A549 (cell line): ENCODE data around the gene TSEN54. TPM values are rescaled to one million over a fixed set of nuclear protein-coding genes. Genes with fewer than 3 reads are reported as not detected.
"Not testable (repeated sequence)": the region's sequence is repeated elsewhere in the genome, so short reads cannot be mapped to it uniquely, and the experiment has no call there.

Source experiments
- ATAC-seq, 2 experiments: fragments of 200-7000 bp in 1 of 2; fragments of >200 bp in 1 of 2; cut with Nextera tagmentation in 1 of 2; cut with Tn5 transposase in 1 of 2; 3 replicates each; pipeline versions ENCODE4 v1.8.0 to v1.9.1; 2018 to 2020; ENCODE audit warnings: mild to moderate bottlenecking in 1 of 2, moderate library complexity in 1 of 2
- CTCF ChIA-PET: fragments of 300-600 bp; sonication (Branson Sonifier 250); formaldehyde crosslinking; extraction: SDS; loops from one replicate; lab custom pipeline; 2021; ENCODE audit warnings: antibody characterized with exemption, inconsistent platforms; lab: Yijun Ruan, JAX
- POLR2A ChIA-PET: fragments of 350-600 bp; formaldehyde crosslinking; extraction: SDS; loops from one replicate; lab custom pipeline; 2021; ENCODE audit warnings: antibody characterized with exemption, inconsistent platforms; lab: Yijun Ruan, JAX
- DNase-seq, 2 experiments: peaks; one replicate each; pipeline versions ENCODE4 v3.0.0 to v3.0.0-alpha.2; 2011 to 2016; ENCODE audit warnings: low read depth in 1 of 2, low spot score in 1 of 2
- FAIRE-seq: peaks from 2 replicates; lab custom pipeline; 2011; peaks lifted over from hg19 to GRCh38; lab: Jason Lieb, UNC
- H3K27ac ChIP-seq, 2 experiments: fragments of >200 bp; sonication (Bioruptor Twin); formaldehyde crosslinking; 3 replicates each; pipeline ENCODE4 v1.5.1; 2016 to 2017
- H3K4me1 ChIP-seq: fragments of >200 bp; sonication (Bioruptor Twin); formaldehyde crosslinking; 3 replicates; pipeline ENCODE4 v1.6.1; 2016
- H3K4me2 ChIP-seq: fragments of >200 bp; sonication (Bioruptor Twin); formaldehyde crosslinking; 3 replicates; pipeline ENCODE4 v1.6.1; 2016
- H3K4me3 ChIP-seq: fragments of >200 bp; sonication (Bioruptor Twin); formaldehyde crosslinking; 3 replicates; pipeline ENCODE4 v1.5.1; 2016
- H3K9me3 ChIP-seq: fragments of >200 bp; sonication (Bioruptor Twin); formaldehyde crosslinking; 3 replicates; pipeline ENCODE4 v1.6.1; 2016
- CHD2 ChIP-seq: fragments of 150-350 bp; IDR thresholded peaks from 2 replicates; pipeline ENCODE4 v1.6.1; 2014; ENCODE audit warnings: low read length; ENCODE audit not compliant: partially characterized antibody
- EP300 ChIP-seq, 2 experiments: fragments of >200 bp; sonication (Bioruptor Twin); formaldehyde crosslinking; IDR thresholded peaks; 2 replicates in 1 of 2; 3 replicates in 1 of 2; pipeline ENCODE4 v1.6.1; 2016 to 2017
- ESRRA ChIP-seq: fragments of 150-350 bp; IDR thresholded peaks from 2 replicates; pipeline ENCODE4 v1.6.1; 2014; ENCODE audit warnings: mild to moderate bottlenecking, low read length, borderline replicate concordance
- FOSB ChIP-seq: fragments of 250-450 bp; sonication (Bioruptor Pico); IDR thresholded peaks from 2 replicates; pipeline ENCODE4 v1.5.0; 2020; ENCODE audit warnings: mild to moderate bottlenecking, moderate library complexity
- FOSL2 ChIP-seq, 2 experiments: fragments of 450-650 bp in 1 of 2; fragments of >200 bp in 1 of 2; sonication (Bioruptor Twin) in 1 of 2; formaldehyde crosslinking; IDR thresholded peaks; 2 replicates each; pipeline versions ENCODE4 v1.5.0 to v1.6.1; 2016 to 2020; ENCODE audit warnings: mild to moderate bottlenecking in 1 of 2, moderate library complexity in 1 of 2
- FOXS1 ChIP-seq: fragments of 250-450 bp; sonication (Bioruptor Pico); IDR thresholded peaks from 2 replicates; pipeline ENCODE4 v1.5.0; 2020; ENCODE audit warnings: mild to moderate bottlenecking, moderate library complexity
- HOXA7 ChIP-seq: fragments of 250-450 bp; sonication (Bioruptor Pico); IDR thresholded peaks from 2 replicates; pipeline ENCODE4 v1.5.0; 2020; ENCODE audit warnings: mild to moderate bottlenecking, moderate library complexity
- JUN ChIP-seq, 2 experiments: fragments of >200 bp; sonication (Bioruptor Twin); formaldehyde crosslinking; IDR thresholded peaks; 2 replicates in 1 of 2; 3 replicates in 1 of 2; pipeline ENCODE4 v1.6.1; 2016 to 2017
- KDM5A ChIP-seq: fragments of 200-600 bp; sonication (generic); IDR thresholded peaks from 2 replicates; pipeline ENCODE4 v1.6.1; 2016; ENCODE audit warnings: antibody characterized with exemption, mild to moderate bottlenecking
- MAX ChIP-seq: IDR thresholded peaks from 2 replicates; pipeline ENCODE4 v1.6.1; 2012
- MYC ChIP-seq: IDR thresholded peaks from 2 replicates; pipeline ENCODE4 v1.6.1; 2012; ENCODE audit warnings: mild to moderate bottlenecking, inconsistent platforms, low read length, improper control_type of control experiment, borderline replicate concordance
- NPAS2 ChIP-seq: fragments of 250-450 bp; sonication (Bioruptor Pico); IDR thresholded peaks from 2 replicates; pipeline ENCODE4 v1.8.0; 2022; ENCODE audit warnings: mild to moderate bottlenecking, moderate library complexity, borderline replicate concordance
- PHF8 ChIP-seq: fragments of 200-600 bp; sonication (generic); IDR thresholded peaks from 2 replicates; pipeline ENCODE4 v1.6.1; 2016; ENCODE audit warnings: low read depth, mild to moderate bottlenecking, antibody characterized with exemption, moderate library complexity, borderline replicate concordance
- POLR2A ChIP-seq: IDR thresholded peaks from 2 replicates; pipeline ENCODE4 v1.6.1; 2012; ENCODE audit warnings: mild to moderate bottlenecking, low read length
- POLR2AphosphoS2 ChIP-seq: conservative IDR thresholded peaks from 2 replicates; pipeline ENCODE4 v1.6.1; 2012; ENCODE audit warnings: low read length, improper control_type of control experiment, inconsistent platforms
- RARB ChIP-seq: fragments of 250-450 bp; sonication (Bioruptor Pico); IDR thresholded peaks from 2 replicates; pipeline ENCODE4 v1.8.0; 2021; ENCODE audit warnings: mild to moderate bottlenecking, moderate library complexity
- RCOR1 ChIP-seq: fragments of 150-350 bp; IDR thresholded peaks from 2 replicates; pipeline ENCODE4 v1.6.1; 2014; ENCODE audit warnings: antibody characterized with exemption, low read length, low read depth
- REST ChIP-seq: fragments of 200-600 bp; sonication (generic); IDR thresholded peaks from 2 replicates; pipeline ENCODE4 v1.6.1; 2016; ENCODE audit warnings: antibody characterized with exemption, mild to moderate bottlenecking, moderate library complexity
- RFX5 ChIP-seq: fragments of 450-650 bp; IDR thresholded peaks from 2 replicates; pipeline ENCODE4 v1.7.1; 2014; ENCODE audit warnings: antibody characterized with exemption, mild to moderate bottlenecking, moderate library complexity
- RNF2 ChIP-seq: fragments of 200-600 bp; sonication (generic); IDR thresholded peaks from 2 replicates; pipeline ENCODE4 v1.6.1; 2016; ENCODE audit warnings: low read depth, mild to moderate bottlenecking, antibody characterized with exemption, moderate library complexity, borderline replicate concordance
- TP53 ChIP-seq: fragments of 250-450 bp; sonication (Bioruptor Pico); IDR thresholded peaks from 2 replicates; pipeline ENCODE4 v1.5.0; 2021; ENCODE audit warnings: mild to moderate bottlenecking, moderate library complexity
- ZFP36 ChIP-seq: fragments of 450-650 bp; IDR thresholded peaks from 2 replicates; pipeline ENCODE4 v1.6.1; 2014; ENCODE audit warnings: borderline replicate concordance; ENCODE audit not compliant: partially characterized antibody
- ZNF302 ChIP-seq: fragments of 250-450 bp; sonication (Bioruptor Pico); IDR thresholded peaks from 2 replicates; pipeline ENCODE4 v1.9.0; 2021; ENCODE audit warnings: inconsistent platforms, mild to moderate bottlenecking, moderate library complexity
- WGBS: methylation state at CpG from one replicate; pipeline ENCODE4 v1.1.6; 2017; ENCODE audit errors: missing lambda C conversion rate; 5-methylcytosine and 5-hydroxymethylcytosine counted together
- polyA plus RNA-seq, 4 experiments: library from polyadenylated mRNA; depleted of rRNA in 3 of 4; stranded (reverse); fragments of >200 nt; fragmentation: RNase III in 1 of 4; extraction: RNeasy Plus Mini Kit Qiagen cat#74134 plus additional on column Dnase treatment in 1 of 4; gene quantifications; 2 replicates in 3 of 4; 3 replicates in 1 of 4; pipeline ENCODE4 v1.2.3, GENCODE V29; 2011 to 2017
- TF ChIP-seq, protein P1 (sequence below): fragments of >200 bp; sonication (Bioruptor Twin); formaldehyde crosslinking; IDR thresholded peaks from 3 replicates; pipeline ENCODE4 v1.5.1; 2016
- TF ChIP-seq, protein P2 (sequence below): fragments of 250-450 bp; sonication (Bioruptor Pico); IDR thresholded peaks from 2 replicates; pipeline ENCODE4 v1.5.0; 2020; ENCODE audit warnings: low read depth, mild to moderate bottlenecking, moderate library complexity
- TF ChIP-seq, protein P3 (sequence below): fragments of 450-650 bp; IDR thresholded peaks from 2 replicates; pipeline ENCODE4 v1.6.1; 2014; ENCODE audit warnings: antibody characterized with exemption

The TSEN54 gene
- polyA plus RNA-seq, 2 of the 4 experiments (the other 2 are of a cell fraction) = 24.8 to 38.4 TPM

DNA sequence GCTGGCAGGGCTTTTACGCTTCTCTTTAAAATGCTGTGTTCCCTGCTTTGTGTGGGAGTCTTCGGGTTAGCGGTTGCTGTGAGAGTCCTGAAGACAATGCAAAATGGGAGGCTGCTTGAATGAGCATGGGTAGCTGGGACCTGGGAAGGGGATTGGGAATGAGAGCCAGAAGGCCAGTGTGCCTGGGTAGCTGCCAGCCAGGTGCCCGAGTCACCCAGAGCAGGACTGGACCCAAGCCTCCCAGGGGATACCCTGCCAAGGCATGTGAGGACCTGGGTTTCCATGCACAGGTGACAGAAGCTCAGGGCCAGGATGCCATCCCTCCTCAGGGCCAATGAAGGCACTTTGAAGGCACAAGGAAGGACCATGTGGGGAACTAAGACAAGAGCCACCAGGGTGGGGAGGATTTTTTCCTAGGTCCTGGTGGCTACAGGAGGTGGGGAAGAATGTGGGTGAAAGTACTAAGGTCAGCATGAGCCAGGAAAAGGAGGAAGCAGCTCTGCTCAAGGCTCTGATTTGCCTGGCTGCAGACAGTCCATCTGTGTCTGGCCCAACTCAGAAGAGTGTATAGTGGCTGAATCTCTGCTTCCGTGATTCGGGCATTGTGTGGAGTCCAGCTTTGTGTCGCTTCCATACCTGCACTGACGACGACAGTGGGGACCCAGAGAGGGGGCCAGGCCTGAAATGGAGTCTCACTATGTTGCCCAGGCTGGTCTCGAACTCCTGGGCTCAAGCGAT, 39.4 kb upstream of the TSEN54 start:
- POLR2A ChIA-PET = no interaction called here
- H3K9me3 ChIP-seq = no peaks in the 10 kb centered on the region
- ATAC-seq = no peak
- no peak for TF ChIP-seq RNF2
- no peak for TF ChIP-seq CHD2
- no peak for TF ChIP-seq POLR2A
- TF ChIP-seq, protein P1, sequence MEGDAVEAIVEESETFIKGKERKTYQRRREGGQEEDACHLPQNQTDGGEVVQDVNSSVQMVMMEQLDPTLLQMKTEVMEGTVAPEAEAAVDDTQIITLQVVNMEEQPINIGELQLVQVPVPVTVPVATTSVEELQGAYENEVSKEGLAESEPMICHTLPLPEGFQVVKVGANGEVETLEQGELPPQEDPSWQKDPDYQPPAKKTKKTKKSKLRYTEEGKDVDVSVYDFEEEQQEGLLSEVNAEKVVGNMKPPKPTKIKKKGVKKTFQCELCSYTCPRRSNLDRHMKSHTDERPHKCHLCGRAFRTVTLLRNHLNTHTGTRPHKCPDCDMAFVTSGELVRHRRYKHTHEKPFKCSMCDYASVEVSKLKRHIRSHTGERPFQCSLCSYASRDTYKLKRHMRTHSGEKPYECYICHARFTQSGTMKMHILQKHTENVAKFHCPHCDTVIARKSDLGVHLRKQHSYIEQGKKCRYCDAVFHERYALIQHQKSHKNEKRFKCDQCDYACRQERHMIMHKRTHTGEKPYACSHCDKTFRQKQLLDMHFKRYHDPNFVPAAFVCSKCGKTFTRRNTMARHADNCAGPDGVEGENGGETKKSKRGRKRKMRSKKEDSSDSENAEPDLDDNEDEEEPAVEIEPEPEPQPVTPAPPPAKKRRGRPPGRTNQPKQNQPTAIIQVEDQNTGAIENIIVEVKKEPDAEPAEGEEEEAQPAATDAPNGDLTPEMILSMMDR = no peak
- TF ChIP-seq HOXA7 (CRISPR knock-in tag) = no peak
- TF ChIP-seq, protein P2, sequence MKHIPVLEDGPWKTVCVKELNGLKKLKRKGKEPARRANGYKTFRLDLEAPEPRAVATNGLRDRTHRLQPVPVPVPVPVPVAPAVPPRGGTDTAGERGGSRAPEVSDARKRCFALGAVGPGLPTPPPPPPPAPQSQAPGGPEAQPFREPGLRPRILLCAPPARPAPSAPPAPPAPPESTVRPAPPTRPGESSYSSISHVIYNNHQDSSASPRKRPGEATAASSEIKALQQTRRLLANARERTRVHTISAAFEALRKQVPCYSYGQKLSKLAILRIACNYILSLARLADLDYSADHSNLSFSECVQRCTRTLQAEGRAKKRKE (CRISPR knock-in tag) = no peak
- TF ChIP-seq, protein P3, sequence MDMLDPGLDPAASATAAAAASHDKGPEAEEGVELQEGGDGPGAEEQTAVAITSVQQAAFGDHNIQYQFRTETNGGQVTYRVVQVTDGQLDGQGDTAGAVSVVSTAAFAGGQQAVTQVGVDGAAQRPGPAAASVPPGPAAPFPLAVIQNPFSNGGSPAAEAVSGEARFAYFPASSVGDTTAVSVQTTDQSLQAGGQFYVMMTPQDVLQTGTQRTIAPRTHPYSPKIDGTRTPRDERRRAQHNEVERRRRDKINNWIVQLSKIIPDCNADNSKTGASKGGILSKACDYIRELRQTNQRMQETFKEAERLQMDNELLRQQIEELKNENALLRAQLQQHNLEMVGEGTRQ = no peak
- TF ChIP-seq ZNF302 = no peak
- TF ChIP-seq ZFP36 = no peak
- no peak for TF ChIP-seq TP53
- no peak for TF ChIP-seq MYC
- TF ChIP-seq FOSB (CRISPR knock-in tag) = no peak
- TF ChIP-seq, all 56 proteins: peak for 0
- 85% methylated on average over 11 of the region's 11 CpGs for WGBS
- FAIRE-seq (no peak), DNase-seq (no peak)
- Histone ChIP-seq H3K4me3 (no peak overlapping the region), H3K4me1 (no peaks in the 10 kb centered on the region), H3K27ac (no peak overlapping the region), H3K4me2 (no peak overlapping the region)
- CTCF ChIA-PET = interaction anchor here (0.9 to 3.9 kb wide), 6 partner anchors 10 to 154 kb away, joined by 3 to 19 read pairs (median 4); partner anchors contain the start of gene TSEN54

DNA sequence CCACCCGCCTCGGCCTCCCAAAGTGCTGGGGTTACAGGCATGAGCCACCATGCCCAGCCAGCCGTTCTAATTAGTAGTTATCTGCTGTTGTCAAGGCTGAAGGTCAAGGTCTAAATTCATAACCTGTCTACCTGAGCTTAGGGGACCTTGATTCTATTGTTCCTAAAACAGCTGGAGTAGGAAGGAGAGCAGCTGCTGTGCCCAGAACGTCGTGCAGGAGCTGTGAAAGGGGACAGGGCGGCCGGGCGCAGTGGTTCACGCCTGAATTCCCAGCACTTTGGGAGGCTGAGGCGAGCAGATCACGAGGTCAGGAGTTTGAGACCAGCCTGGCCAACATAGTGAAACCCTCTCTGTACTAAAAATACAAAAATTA, 38.9 kb upstream of the TSEN54 start:
- H3K9me3 ChIP-seq, H3K4me2 ChIP-seq, FAIRE-seq, H3K4me1 ChIP-seq, POLR2A ChIA-PET, H3K4me3 ChIP-seq, H3K27ac ChIP-seq, DNase-seq, ATAC-seq: not testable (repeated sequence)
- 95% methylated on average over 11 of the region's 11 CpGs for WGBS
- CTCF ChIA-PET = interaction anchor here (0.9 to 3.9 kb wide), 6 partner anchors 10 to 155 kb away, joined by 3 to 19 read pairs (median 4); partner anchors contain the start of gene TSEN54

- ChIA-PET CTCF (interaction anchor here (0.7 to 1.3 kb wide), 6 partner anchors 10 to 298 kb away, joined by 3 to 4 read pairs (median 4); partner anchors contain the start of gene SMIM5), POLR2A (no interaction called here)
- Histone ChIP-seq H3K4me2 (no peak overlapping the region), H3K4me3 (no peak overlapping the region), H3K27ac (no peak overlapping the region), H3K4me1 (no peaks in the 10 kb centered on the region), H3K9me3 (no peaks in the 10 kb centered on the region)
- ATAC-seq (no peak), DNase-seq (no peak), FAIRE-seq (no peak)
- WGBS = 91% methylated on average over 7 of the region's 7 CpGs
- TF ChIP-seq RCOR1 = no peak
- no peak for TF ChIP-seq NPAS2 (CRISPR knock-in tag)
- no peak for TF ChIP-seq FOSB (CRISPR knock-in tag)
- no peak for TF ChIP-seq FOXS1 (CRISPR knock-in tag)
- TF ChIP-seq PHF8 = no peak
- no peak for TF ChIP-seq JUN (IDR thresholded peaks at IDR 0.05)
- no peak for TF ChIP-seq FOSL2 (IDR thresholded peaks at IDR 0.05)
- TF ChIP-seq FOSL2 (CRISPR knock-in tag; IDR thresholded peaks at IDR 0.05) = no peak
- no peak for TF ChIP-seq ZNF302
- no peak for TF ChIP-seq MAX
- no peak for TF ChIP-seq ESRRA
- no peak for TF ChIP-seq RARB (CRISPR knock-in tag)
- TF ChIP-seq EP300 (IDR thresholded peaks at IDR 0.05) = no peak
- TF ChIP-seq POLR2AphosphoS2 = no peak
- TF ChIP-seq MYC = no peak
- TF ChIP-seq RFX5 = no peak
- no peak for TF ChIP-seq KDM5A
- no peak for TF ChIP-seq REST
These were observed 37.8 kb upstream of the TSEN54 start for GRCh38 chr17:75478508-75478907.
